GM21390 (cell line): ENCODE measurements around the gene MUC5B.
"Not testable (repeated sequence)": the region's sequence is repeated elsewhere in the genome, so short reads cannot be mapped to it uniquely, and the experiment has no call there.

Source experiments
- ATAC-seq: cut with Tn5 transposase; IDR thresholded peaks from one replicate; pipeline ENCODE4 v1.9.1; 2021; ENCODE audit not compliant: unreplicated experiment

MUC5B gene, protein sequence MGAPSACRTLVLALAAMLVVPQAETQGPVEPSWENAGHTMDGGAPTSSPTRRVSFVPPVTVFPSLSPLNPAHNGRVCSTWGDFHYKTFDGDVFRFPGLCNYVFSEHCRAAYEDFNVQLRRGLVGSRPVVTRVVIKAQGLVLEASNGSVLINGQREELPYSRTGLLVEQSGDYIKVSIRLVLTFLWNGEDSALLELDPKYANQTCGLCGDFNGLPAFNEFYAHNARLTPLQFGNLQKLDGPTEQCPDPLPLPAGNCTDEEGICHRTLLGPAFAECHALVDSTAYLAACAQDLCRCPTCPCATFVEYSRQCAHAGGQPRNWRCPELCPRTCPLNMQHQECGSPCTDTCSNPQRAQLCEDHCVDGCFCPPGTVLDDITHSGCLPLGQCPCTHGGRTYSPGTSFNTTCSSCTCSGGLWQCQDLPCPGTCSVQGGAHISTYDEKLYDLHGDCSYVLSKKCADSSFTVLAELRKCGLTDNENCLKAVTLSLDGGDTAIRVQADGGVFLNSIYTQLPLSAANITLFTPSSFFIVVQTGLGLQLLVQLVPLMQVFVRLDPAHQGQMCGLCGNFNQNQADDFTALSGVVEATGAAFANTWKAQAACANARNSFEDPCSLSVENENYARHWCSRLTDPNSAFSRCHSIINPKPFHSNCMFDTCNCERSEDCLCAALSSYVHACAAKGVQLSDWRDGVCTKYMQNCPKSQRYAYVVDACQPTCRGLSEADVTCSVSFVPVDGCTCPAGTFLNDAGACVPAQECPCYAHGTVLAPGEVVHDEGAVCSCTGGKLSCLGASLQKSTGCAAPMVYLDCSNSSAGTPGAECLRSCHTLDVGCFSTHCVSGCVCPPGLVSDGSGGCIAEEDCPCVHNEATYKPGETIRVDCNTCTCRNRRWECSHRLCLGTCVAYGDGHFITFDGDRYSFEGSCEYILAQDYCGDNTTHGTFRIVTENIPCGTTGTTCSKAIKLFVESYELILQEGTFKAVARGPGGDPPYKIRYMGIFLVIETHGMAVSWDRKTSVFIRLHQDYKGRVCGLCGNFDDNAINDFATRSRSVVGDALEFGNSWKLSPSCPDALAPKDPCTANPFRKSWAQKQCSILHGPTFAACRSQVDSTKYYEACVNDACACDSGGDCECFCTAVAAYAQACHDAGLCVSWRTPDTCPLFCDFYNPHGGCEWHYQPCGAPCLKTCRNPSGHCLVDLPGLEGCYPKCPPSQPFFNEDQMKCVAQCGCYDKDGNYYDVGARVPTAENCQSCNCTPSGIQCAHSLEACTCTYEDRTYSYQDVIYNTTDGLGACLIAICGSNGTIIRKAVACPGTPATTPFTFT (N-terminal part only)

DNA sequence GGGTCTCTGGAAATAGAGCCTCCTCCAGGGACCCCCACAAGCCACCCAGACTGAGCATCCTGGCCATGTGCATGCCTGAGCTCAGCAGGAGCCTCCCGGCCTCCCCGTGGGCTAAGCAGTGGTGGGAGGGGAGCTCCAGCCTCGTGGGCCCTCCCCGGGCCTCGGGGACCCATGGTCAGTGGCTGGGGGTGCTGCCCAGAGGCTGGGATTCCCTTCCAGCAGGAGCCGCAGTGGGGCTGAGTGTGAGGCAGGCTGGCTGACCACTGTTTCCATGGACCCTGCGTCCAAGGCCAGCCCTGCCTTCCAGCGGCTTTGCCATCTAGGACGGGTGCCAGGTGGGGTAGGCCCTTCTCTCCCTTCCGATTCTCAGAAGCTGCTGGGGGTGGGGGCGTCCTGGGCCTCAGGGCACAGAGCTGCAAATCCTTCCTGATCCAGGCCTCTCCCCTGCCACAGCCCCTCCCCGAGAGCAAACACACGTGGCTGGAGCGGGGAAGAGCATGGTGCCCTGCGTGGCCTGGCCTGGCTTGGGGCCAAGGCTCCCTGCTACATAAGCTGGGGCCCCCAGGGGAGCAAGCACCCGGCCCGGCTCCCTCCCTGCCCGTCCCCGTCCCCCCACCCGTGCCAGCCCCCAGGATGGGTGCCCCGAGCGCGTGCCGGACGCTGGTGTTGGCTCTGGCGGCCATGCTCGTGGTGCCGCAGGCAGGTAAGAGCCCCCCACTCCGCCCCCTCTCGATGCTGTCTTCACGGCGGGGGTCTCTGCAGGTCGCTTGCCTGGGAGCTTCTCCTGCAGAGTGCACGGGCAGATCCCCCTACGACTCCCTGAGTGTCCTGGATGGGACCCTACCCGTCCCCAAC is at the start of gene MUC5B:
Gene MUC5B (plus strand): TSS at position 576 of the 855 bp plus-strand sequence. CDS start 58 bp downstream, at position 634.
- ATAC-seq, result no peak

- ATAC-seq, result not testable (repeated sequence)
Measured at GRCh38 chr11:1173396-1173795, 49.5 kb upstream of the MUC5B start.

- no peak for ATAC-seq
Measured at GRCh38 chr11:1174441-1175370, 48.2 kb upstream of the MUC5B start.

GRCh38 chr11:1175461-1176223 is 47.2 kb upstream of the MUC5B start:
- no peak for ATAC-seq

GRCh38 chr11:1176224-1177019 is 46.4 kb upstream of the MUC5B start:
- no peak for ATAC-seq

- ATAC-seq, result no peak
Measured at GRCh38 chr11:1177020-1177770, 45.7 kb upstream of the MUC5B start.

- no peak for ATAC-seq
Measured at GRCh38 chr11:1177771-1178090, 45.1 kb upstream of the MUC5B start.

GRCh38 chr11:1178201-1178885 is 44.5 kb upstream of the MUC5B start:
- ATAC-seq, result no peak

GRCh38 chr11:1178906-1179305 is 44.0 kb upstream of the MUC5B start:
- ATAC-seq, result no peak

DNA sequence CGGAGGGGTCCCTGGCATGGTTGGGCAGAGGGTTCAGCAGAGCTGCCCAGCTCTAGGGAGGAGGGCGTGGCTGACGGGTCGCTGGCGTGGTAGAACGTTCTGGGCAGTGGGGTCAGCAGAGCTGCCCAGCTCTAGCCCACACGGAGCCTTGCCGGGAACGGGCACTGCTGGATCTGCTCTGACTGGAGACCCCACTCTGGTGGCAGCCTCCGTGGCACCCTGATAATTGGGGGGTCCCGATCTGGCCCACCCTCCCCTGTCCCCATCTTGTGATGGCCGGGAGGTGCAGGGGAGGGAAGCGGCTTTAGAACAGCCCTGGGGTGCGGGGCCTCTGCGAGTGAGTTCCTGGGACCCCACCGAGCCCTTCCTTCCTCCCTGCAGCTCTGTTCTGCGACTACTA is 43.2 kb upstream of the MUC5B start:
- ATAC-seq, result no peak

DNA sequence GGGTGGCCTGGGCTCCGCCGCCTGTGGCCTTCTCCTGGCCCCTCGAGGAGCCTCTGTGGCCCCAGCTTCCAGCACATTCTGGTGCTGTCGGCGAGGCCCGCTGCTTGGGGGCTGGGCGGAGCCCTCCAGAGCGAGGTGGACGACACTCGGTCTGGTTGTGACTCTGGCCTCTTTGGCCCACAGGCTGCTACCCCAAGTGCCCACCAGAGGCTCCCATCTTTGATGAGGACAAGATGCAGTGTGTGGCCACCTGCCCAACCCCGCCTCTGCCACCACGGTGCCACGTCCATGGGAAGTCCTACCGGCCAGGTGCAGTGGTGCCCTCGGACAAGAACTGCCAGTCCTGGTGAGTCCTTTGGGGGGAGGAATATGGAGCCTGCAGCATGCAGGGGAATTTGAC is 42.7 kb upstream of the MUC5B start:
- no peak for ATAC-seq

DNA sequence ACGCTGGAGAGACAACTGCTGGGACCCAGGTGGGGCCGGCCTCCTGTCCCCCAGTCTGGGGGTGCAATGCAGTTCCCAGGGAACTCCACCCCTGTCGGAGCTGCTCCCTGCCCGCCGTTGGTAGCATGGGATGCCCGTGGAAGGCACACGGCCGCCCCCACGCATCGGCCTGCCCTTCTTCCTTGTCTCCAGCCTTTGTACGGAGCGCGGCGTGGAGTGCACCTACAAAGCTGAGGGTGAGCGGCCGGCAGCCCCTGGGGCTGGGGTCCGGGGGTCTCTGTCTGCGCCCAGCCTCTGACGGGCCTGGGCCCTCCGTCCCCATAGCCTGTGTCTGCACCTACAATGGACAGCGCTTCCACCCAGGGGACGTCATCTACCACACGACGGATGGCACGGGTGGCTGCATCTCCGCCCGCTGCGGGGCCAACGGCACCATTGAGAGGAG is 41.9 kb upstream of the MUC5B start:
- ATAC-seq, result no peak

DNA sequence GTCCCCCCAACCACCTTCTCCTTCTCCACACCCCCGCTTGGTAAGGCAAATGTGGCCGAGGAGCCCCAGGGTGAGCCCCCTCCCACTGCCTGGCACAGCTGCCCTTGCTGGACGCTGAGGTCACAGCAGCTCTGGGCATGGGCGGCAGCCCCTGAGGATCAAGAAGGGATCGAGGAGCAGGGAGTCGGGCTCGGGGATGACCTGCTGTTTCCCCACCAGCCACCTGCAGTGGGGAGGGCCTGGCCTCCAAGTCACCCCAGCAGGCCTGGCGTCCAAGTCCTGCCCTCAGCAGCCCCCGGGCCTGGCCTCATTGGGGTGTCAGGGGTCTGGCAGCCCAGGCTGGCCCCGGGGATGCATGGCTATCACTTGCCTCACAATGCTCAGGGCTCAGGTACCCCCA is 41.4 kb upstream of the MUC5B start:
- ATAC-seq, result no peak

DNA sequence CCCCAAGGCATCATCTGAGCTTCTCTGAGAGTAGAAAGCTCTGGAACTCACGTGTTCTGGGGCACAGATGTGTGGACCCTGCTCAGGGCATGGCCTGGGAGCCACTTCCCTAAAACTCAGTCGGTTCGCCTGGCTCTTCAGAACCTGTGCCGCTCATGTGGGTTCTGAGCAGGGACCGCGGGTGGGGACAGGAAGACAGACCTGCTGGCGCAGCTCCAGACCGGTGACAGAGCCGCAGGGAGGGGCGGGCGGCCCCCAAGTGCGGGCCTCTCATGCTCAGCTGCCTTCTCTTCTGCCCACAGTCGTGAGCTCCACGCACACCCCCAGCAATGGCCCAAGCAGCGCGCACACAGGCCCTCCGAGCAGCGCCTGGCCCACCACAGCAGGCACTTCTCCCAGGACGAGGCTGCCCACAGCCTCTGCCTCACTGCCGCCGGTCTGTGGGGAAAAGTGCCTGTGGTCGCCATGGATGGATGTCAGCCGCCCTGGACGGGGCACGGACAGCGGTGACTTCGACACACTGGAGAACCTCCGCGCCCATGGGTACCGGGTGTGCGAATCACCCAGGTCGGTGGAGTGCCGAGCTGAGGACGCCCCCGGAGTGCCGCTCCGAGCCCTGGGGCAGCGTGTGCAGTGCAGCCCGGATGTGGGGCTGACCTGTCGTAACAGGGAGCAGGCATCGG is 40.9 kb upstream of the MUC5B start:
- ATAC-seq, result no peak

GRCh38 chr11:1184139-1184538 is 38.7 kb upstream of the MUC5B start:
- ATAC-seq, result not testable (repeated sequence)
